ENCODE measurements around the gene DPY30. TPM values are rescaled to one million over a fixed set of nuclear protein-coding genes. Genes with fewer than 3 reads are reported as not detected.
A peak's percentile ranks its signal among the peaks of the same experiment; 100 is the strongest.

DPY30 gene
- 62.6 to 70.6 TPM (median 63.7 TPM) in 3 replicates for total RNA-seq

DNA sequence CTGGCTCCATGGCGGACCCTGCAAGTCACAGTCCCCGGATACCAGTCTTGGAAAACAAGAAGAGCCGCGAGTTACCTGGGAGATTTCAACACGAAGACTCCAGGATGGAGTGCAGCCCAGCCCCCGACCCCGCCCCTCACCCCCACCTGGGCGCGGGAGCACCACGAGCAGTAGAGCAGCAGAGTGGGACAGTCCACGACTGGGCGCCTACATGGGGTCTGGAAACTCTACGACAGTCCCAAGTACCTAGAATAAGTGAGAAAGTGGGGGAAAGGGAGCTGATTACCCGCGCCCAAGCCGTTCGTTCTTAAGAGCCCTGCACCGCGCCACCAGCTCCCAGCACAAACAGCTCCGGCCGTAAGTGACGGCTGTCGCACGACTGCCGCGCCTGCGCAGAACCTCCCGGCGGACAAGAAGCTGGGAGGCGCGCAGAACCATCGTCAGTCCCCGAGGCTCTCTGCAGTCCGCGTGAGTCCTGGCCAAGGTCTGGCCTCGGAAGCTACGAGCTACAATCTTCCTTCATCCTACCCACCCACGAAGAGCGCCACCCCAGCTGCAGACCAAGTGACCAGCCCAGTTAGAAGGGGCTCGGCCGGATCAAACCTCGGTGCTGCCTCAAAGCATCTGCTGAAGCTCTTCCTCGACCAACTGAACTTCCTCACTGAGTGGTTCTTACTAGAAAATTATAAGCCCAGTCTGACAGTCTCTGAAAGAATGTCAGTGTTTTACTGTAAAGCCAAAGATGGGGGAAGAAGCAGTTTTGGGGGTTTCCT lies at the start of gene DPY30:
Gene DPY30 (minus strand): TSS at position 359 of the 773 bp plus-strand sequence. CDS start 349 bp downstream, at position 10.
- Mint-ChIP-seq H3K27ac (peak within 1 kb of the TSS; percentile 93), H3K4me1 (peaks cover 13% of the 10 kb centered on the region), H3K27me3 (ENCODE audit: low read depth) (no peaks in the 10 kb centered on the region), H3K36me3 (peaks cover 4% of the 10 kb centered on the region), H3K4me3 (peak within 1 kb of the TSS; percentile 95), H3K9me3 (no peaks in the 10 kb centered on the region)
- DNase-seq (ENCODE audit: low spot score in 2 of 2, unreplicated experiment in 2 of 2), result peak; percentile 85 to 93
- TF ChIP-seq, protein P1, sequence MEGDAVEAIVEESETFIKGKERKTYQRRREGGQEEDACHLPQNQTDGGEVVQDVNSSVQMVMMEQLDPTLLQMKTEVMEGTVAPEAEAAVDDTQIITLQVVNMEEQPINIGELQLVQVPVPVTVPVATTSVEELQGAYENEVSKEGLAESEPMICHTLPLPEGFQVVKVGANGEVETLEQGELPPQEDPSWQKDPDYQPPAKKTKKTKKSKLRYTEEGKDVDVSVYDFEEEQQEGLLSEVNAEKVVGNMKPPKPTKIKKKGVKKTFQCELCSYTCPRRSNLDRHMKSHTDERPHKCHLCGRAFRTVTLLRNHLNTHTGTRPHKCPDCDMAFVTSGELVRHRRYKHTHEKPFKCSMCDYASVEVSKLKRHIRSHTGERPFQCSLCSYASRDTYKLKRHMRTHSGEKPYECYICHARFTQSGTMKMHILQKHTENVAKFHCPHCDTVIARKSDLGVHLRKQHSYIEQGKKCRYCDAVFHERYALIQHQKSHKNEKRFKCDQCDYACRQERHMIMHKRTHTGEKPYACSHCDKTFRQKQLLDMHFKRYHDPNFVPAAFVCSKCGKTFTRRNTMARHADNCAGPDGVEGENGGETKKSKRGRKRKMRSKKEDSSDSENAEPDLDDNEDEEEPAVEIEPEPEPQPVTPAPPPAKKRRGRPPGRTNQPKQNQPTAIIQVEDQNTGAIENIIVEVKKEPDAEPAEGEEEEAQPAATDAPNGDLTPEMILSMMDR (IDR thresholded peaks at IDR 0.05; ENCODE audit: unreplicated experiment), result no peak

DNA sequence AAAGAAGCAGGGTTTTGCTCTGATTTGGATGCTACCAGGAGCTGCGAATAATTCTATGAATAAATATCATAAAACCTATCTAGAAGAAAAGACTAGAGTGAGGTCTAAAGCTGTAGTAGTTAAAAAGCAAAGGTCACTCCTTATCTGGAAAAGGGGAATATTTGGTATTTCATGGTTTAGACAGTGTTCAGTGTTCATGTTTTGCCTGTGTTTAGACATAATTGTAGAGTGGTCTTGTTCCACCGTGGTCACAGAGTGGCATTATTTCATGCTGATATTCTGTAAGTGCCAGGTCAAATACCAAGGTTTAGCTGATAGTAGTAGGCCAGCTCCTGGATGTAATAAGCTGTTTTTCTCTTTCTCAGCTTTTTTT lies 34.5 kb upstream of the DPY30 start:
- H3K27ac Mint-ChIP-seq, result no peak overlapping the region
- no peak for DNase-seq (ENCODE audit: low spot score in 2 of 2, unreplicated experiment in 2 of 2)
- H3K4me3 Mint-ChIP-seq, result no peak overlapping the region
- H3K9me3 Mint-ChIP-seq, result no peaks in the 10 kb centered on the region
- H3K4me1 Mint-ChIP-seq, result peaks cover 8% of the 10 kb centered on the region
- TF ChIP-seq, protein P1 (IDR thresholded peaks at IDR 0.05; ENCODE audit: unreplicated experiment), result no peak
- no peaks in the 10 kb centered on the region for H3K27me3 Mint-ChIP-seq (ENCODE audit: low read depth)
- peaks cover 12% of the 10 kb centered on the region for H3K36me3 Mint-ChIP-seq

DNA sequence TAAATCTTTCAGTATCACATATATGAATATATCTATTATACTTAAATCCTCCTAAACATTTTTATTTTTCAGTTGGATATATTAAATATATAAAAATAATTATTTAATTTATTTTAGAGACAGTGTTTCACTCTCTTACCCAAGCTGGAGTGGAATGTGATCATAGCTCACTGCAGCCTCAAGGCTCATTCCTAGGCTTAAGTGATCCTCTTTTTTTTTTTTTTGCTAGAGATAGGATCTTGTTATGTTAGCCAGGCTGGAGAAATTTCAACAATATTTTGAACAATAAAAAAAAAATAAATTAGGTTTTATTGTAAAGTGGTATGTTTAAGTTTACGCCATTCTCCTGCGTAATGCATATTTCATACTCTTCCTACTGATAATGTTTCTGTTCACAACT lies 27.9 kb upstream of the DPY30 start:
- Mint-ChIP-seq H3K9me3 (no peaks in the 10 kb centered on the region), H3K36me3 (peaks cover 1% of the 10 kb centered on the region), H3K4me3 (no peak overlapping the region)

DNA sequence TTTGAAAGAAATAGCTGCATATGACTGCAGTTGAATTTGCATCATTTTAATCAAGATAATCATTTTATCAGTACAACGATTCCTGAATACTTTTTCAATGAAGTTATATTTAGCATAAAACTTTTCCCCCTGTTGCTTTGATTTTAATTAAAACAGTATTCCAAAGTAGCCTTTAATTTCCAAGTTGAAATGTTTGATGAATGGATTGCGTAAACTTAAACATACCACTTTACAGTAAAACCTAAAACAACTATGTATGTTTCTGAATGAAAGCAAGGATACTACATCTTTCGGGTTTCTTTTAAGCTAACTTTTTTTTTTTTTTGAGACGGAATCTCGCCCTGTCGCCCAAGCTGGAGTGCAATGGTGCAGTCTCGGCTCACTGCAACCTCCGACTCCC lies 25.1 kb upstream of the DPY30 start:
- no peak for DNase-seq (ENCODE audit: low spot score in 2 of 2, unreplicated experiment in 2 of 2)
- no peaks in the 10 kb centered on the region for H3K9me3 Mint-ChIP-seq
- peaks cover 1% of the 10 kb centered on the region for H3K36me3 Mint-ChIP-seq
- no peaks in the 10 kb centered on the region for H3K27me3 Mint-ChIP-seq (ENCODE audit: low read depth)
- peak overlapping the region; percentile 97 for H3K4me3 Mint-ChIP-seq
- peak overlapping the region; percentile 93 for H3K27ac Mint-ChIP-seq
- TF ChIP-seq, protein P1 (IDR thresholded peaks at IDR 0.05; ENCODE audit: unreplicated experiment), result no peak
- H3K4me1 Mint-ChIP-seq, result peaks cover 24% of the 10 kb centered on the region

More for the DNA sequence above, 27.9 kb upstream of the DPY30 start:
- no peak for DNase-seq (ENCODE audit: low spot score in 2 of 2, unreplicated experiment in 2 of 2)
- TF ChIP-seq, protein P1 (IDR thresholded peaks at IDR 0.05; ENCODE audit: unreplicated experiment), result no peak
- no peak overlapping the region for H3K27ac Mint-ChIP-seq
- H3K27me3 Mint-ChIP-seq (ENCODE audit: low read depth), result no peaks in the 10 kb centered on the region
- peaks cover 23% of the 10 kb centered on the region for H3K4me1 Mint-ChIP-seq

DNA sequence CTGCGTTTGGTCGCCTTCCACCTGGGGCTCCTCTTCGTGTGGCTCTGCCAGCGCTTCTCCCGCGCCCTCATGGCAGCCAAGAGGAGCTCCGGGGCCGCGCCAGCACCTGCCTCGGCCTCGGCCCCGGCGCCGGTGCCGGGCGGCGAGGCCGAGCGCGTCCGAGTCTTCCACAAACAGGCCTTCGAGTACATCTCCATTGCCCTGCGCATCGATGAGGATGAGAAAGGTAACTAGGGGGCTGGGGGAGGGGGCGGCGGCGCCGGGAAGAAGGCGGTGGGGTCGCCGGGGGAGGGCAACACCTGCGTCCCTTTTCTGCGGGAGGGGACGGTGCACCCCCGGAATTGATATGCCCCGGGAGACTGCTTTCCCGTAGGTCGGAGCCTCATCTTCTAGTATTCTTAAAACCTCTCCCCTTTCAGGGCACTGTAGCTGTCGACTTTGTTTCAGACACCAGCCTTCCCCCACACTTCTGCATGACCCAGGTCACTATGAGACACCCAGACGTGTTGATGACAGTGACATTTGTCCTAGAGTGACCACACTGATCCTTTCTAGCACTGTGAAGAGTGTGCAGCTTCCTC lies 24.5 kb upstream of the DPY30 start:
- no peak for DNase-seq (ENCODE audit: low spot score in 2 of 2, unreplicated experiment in 2 of 2)
- peak overlapping the region; percentile 97 for H3K4me3 Mint-ChIP-seq

More for the DNA sequence above, 24.5 kb upstream of the DPY30 start:
- TF ChIP-seq, protein P1 (IDR thresholded peaks at IDR 0.05; ENCODE audit: unreplicated experiment), result no peak
- Mint-ChIP-seq H3K9me3 (no peaks in the 10 kb centered on the region), H3K27me3 (ENCODE audit: low read depth) (no peaks in the 10 kb centered on the region), H3K4me1 (peaks cover 24% of the 10 kb centered on the region), H3K36me3 (peaks cover 1% of the 10 kb centered on the region), H3K27ac (peak overlapping the region; percentile 97)
